Measurements from ENCODE around the gene PTPRT.

Gene PTPRT

GRCh38 chr20:42294976-42295375 is 894.7 kb downstream of the PTPRT start:
- TF ChIP-seq EZH2phosphoT487 (conservative IDR thresholded peaks at IDR 0.05; ENCODE audit: low read length) (no peak), CTCF (IDR thresholded peaks at IDR 0.05; ENCODE audit: insufficient read depth, low read length, poor library complexity, severe bottlenecking) (no peak)
- H3K4me2 ChIP-seq (ENCODE audit: low read depth, low read length, poor library complexity, severe bottlenecking): no peak overlapping the region
- no peaks in the 10 kb centered on the region for H3K9me2 ChIP-seq (replicated peaks; ENCODE audit: insufficient read depth, low read length)
- H3K27ac ChIP-seq (ENCODE audit: low read depth, low read length): no peak overlapping the region
- no peaks in the 10 kb centered on the region for H3K9me3 ChIP-seq (ENCODE audit: insufficient read depth, low read length)
- no peaks in the 10 kb centered on the region for H3K79me2 ChIP-seq (ENCODE audit: insufficient read depth, low read length)
- H3K9ac ChIP-seq (ENCODE audit: low read length): no peak overlapping the region
- no peaks in the 10 kb centered on the region for H3K27me3 ChIP-seq (ENCODE audit: low read length)
- H3K4me3 ChIP-seq (ENCODE audit: insufficient read depth, low read length, poor library complexity, severe bottlenecking): no peak overlapping the region
- no peak overlapping the region for H2AFZ ChIP-seq (ENCODE audit: low read depth, low read length, severe bottlenecking)
- no peaks in the 10 kb centered on the region for H3K36me3 ChIP-seq (ENCODE audit: low read length)
- no peaks in the 10 kb centered on the region for H4K20me1 ChIP-seq (ENCODE audit: low read depth, low read length)
- no peaks in the 10 kb centered on the region for H3F3A ChIP-seq (ENCODE audit: insufficient read depth)

- TF ChIP-seq EZH2phosphoT487 (conservative IDR thresholded peaks at IDR 0.05; ENCODE audit: low read length) (no peak), CTCF (IDR thresholded peaks at IDR 0.05; ENCODE audit: insufficient read depth, low read length, poor library complexity, severe bottlenecking) (no peak)
- Histone ChIP-seq H3K9me2 (replicated peaks; ENCODE audit: insufficient read depth, low read length) (no peaks in the 10 kb centered on the region), H3F3A (ENCODE audit: insufficient read depth) (no peaks in the 10 kb centered on the region), H3K27ac (ENCODE audit: low read depth, low read length) (no peak overlapping the region), H4K20me1 (ENCODE audit: low read depth, low read length) (no peaks in the 10 kb centered on the region), H3K9me3 (ENCODE audit: insufficient read depth, low read length) (no peaks in the 10 kb centered on the region), H3K9ac (ENCODE audit: low read length) (no peak overlapping the region), H3K4me2 (ENCODE audit: low read depth, low read length, poor library complexity, severe bottlenecking) (no peak overlapping the region), H2AFZ (ENCODE audit: low read depth, low read length, severe bottlenecking) (no peak overlapping the region), H3K4me3 (ENCODE audit: insufficient read depth, low read length, poor library complexity, severe bottlenecking) (no peak overlapping the region), H3K79me2 (ENCODE audit: insufficient read depth, low read length) (no peaks in the 10 kb centered on the region), H3K27me3 (ENCODE audit: low read length) (no peaks in the 10 kb centered on the region), H3K36me3 (ENCODE audit: low read length) (no peaks in the 10 kb centered on the region)
Observed at GRCh38 chr20:42281801-42282200, 907.9 kb downstream of the PTPRT start.

GRCh38 chr20:42276718-42277602 is 912.7 kb downstream of the PTPRT start:
- Histone ChIP-seq H2AFZ (ENCODE audit: low read depth, low read length, severe bottlenecking) (no peak overlapping the region), H3K36me3 (ENCODE audit: low read length) (no peaks in the 10 kb centered on the region), H3K4me2 (ENCODE audit: low read depth, low read length, poor library complexity, severe bottlenecking) (no peak overlapping the region), H3K9me2 (replicated peaks; ENCODE audit: insufficient read depth, low read length) (no peaks in the 10 kb centered on the region), H3K27me3 (ENCODE audit: low read length) (no peaks in the 10 kb centered on the region), H3F3A (ENCODE audit: insufficient read depth) (no peaks in the 10 kb centered on the region), H3K9ac (ENCODE audit: low read length) (no peak overlapping the region), H3K9me3 (ENCODE audit: insufficient read depth, low read length) (no peaks in the 10 kb centered on the region), H4K20me1 (ENCODE audit: low read depth, low read length) (no peaks in the 10 kb centered on the region), H3K27ac (ENCODE audit: low read depth, low read length) (no peak overlapping the region), H3K4me3 (ENCODE audit: insufficient read depth, low read length, poor library complexity, severe bottlenecking) (no peak overlapping the region), H3K79me2 (ENCODE audit: insufficient read depth, low read length) (no peaks in the 10 kb centered on the region)
- no peak for TF ChIP-seq EZH2phosphoT487 (conservative IDR thresholded peaks at IDR 0.05; ENCODE audit: low read length)

GRCh38 chr20:42274986-42275385 is 914.7 kb downstream of the PTPRT start:
- Histone ChIP-seq H3K4me3 (ENCODE audit: insufficient read depth, low read length, poor library complexity, severe bottlenecking) (no peak overlapping the region), H3K4me2 (ENCODE audit: low read depth, low read length, poor library complexity, severe bottlenecking) (no peak overlapping the region), H3K9me2 (replicated peaks; ENCODE audit: insufficient read depth, low read length) (no peaks in the 10 kb centered on the region), H3K9ac (ENCODE audit: low read length) (no peak overlapping the region), H3F3A (ENCODE audit: insufficient read depth) (no peaks in the 10 kb centered on the region), H4K20me1 (ENCODE audit: low read depth, low read length) (no peaks in the 10 kb centered on the region), H3K36me3 (ENCODE audit: low read length) (no peaks in the 10 kb centered on the region), H3K27ac (ENCODE audit: low read depth, low read length) (no peak overlapping the region), H3K27me3 (ENCODE audit: low read length) (no peaks in the 10 kb centered on the region), H3K9me3 (ENCODE audit: insufficient read depth, low read length) (no peaks in the 10 kb centered on the region), H3K79me2 (ENCODE audit: insufficient read depth, low read length) (no peaks in the 10 kb centered on the region), H2AFZ (ENCODE audit: low read depth, low read length, severe bottlenecking) (no peak overlapping the region)
- TF ChIP-seq EZH2phosphoT487 (conservative IDR thresholded peaks at IDR 0.05; ENCODE audit: low read length): no peak
- no peak for TF ChIP-seq CTCF (IDR thresholded peaks at IDR 0.05; ENCODE audit: insufficient read depth, low read length, poor library complexity, severe bottlenecking)

Measured in SU-DHL-6 (cell line).